H4 (cell line): ENCODE data around the gene GPR89B. TPM values are rescaled to one million over a fixed set of nuclear protein-coding genes. Genes with fewer than 3 reads are reported as not detected.
"Not testable (repeated sequence)": the region's sequence is repeated elsewhere in the genome, so short reads cannot be mapped to it uniquely, and the experiment has no call there.

Experiments used
- DNase-seq: peaks from one replicate; pipeline ENCODE4 v3.0.0-alpha.2; 2015; ENCODE audit warnings: low spot score
- total RNA-seq: library from RNA; depleted of rRNA; stranded (reverse); fragments of >200 nt; shearing (Covaris generic); gene quantifications from 2 replicates; pipeline ENCODE4 v1.2.3, GENCODE V29; 2014; rRNA removed

The GPR89B gene
- 12.3 and 15.2 TPM in 2 replicates for total RNA-seq

DNA sequence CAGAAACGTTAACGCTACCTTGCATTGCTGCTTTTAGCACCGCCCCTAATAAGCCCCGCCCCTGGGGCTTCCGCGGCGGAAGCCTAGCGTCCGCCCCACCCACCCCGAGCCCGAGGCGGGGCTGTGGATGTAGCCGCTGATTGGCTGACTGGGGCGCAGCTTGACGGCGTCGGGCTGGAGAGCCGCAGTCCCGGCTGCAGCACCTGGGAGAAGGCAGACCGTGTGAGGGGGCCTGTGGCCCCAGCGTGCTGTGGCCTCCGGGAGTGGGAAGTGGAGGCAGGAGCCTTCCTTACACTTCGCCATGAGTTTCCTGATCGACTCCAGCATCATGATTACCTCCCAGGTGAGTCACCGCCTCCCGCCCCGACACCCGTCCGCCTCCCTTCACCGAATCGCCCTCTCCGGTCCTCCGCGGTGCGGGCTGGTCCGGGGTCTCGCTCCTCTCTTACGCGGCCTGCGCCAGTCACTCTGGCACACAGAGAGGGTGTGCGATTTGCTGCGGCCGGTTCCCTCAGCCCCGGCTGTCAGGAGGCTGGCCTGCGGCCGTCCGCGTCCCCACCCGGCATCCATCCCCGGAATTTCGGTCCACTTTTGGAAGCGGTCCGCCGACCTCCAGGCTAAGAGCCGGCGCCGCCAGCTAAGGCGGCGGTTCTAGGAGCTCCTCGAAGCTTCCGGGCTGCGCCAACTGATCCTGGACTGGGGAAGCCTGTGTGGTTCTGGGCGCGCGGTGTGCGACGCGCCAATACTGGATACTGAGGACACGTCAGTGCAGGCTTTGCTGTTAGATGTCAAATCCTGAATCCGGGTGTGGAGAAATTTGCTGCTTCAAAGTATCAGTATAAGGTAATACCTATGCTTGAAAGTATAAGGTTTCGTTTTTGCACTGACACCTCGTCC is at the start of gene GPR89B:
Gene GPR89B (plus strand): TSS at position 185 of the 897 bp plus-strand sequence. CDS start 117 bp downstream, at position 302.
- DNase-seq, result peak; percentile 81

DNA sequence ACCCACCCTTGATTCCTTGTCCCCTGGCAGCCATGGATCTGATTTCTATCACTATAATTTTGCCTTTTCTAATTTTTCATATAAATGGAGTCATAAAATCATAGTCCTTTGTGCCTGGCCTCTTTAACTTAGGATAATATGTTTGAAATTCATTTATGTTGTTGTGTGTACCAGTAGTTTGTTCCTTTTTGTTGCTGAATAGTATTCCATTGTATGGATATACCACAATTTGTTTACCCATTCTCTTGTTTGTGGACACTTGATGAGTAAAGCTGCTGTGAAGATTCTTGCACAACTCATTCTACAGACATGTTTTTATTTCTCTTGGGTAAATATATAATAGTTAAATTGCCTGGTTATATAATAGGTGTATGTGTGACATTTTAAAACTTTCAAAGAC is 48.3 kb upstream of the GPR89B start:
- DNase-seq, result no peak

DNA sequence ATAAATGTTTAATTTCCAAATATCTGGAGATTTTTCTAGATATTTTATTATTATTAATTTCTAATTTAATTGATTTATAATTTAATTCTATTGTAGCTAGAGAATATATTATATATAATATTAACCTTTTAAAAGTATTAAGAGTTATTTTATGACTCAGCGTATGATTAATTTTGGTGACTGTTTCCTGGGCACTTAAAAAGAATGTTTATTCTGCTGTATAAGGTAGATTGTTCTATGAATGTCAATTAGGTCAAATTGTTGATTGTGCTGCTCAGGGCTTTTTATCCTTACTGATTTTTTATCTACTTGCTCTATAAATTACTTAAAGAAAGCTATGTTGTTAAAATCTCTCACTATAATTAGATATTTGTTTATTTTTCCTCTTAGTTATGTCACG is 45.7 kb upstream of the GPR89B start:
- no peak for DNase-seq

- DNase-seq, result peak; percentile 76
Observed at GRCh38 chr1:147890177-147890790, 37.9 kb upstream of the GPR89B start.

DNA sequence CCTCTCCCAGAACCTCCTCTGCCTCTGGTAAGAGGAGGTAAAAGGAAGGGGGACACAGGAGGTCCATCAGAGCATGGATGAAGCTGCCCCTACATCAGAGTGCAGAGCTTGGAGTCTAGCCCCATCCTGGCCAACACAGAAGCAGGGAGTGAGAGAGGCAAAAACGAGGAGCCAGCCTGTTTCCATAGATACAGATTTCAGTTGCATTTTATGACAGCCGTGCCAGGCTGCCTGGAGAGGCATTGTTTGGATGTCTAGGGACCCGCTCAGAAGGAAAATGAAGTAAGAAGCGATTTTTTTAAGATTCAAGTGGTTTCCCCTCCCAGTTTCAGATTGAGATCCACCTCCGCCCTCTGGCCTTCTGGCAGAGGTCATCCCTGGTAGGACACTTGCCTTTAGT is 37.1 kb upstream of the GPR89B start:
- no peak for DNase-seq

- peak; percentile 13 for DNase-seq
Observed at GRCh38 chr1:147892216-147892615, 36.0 kb upstream of the GPR89B start.

GRCh38 chr1:147892731-147893214 is 35.4 kb upstream of the GPR89B start:
- peak; percentile 55 for DNase-seq

GRCh38 chr1:147895123-147895522 is 33.1 kb upstream of the GPR89B start:
- DNase-seq, result no peak

DNA sequence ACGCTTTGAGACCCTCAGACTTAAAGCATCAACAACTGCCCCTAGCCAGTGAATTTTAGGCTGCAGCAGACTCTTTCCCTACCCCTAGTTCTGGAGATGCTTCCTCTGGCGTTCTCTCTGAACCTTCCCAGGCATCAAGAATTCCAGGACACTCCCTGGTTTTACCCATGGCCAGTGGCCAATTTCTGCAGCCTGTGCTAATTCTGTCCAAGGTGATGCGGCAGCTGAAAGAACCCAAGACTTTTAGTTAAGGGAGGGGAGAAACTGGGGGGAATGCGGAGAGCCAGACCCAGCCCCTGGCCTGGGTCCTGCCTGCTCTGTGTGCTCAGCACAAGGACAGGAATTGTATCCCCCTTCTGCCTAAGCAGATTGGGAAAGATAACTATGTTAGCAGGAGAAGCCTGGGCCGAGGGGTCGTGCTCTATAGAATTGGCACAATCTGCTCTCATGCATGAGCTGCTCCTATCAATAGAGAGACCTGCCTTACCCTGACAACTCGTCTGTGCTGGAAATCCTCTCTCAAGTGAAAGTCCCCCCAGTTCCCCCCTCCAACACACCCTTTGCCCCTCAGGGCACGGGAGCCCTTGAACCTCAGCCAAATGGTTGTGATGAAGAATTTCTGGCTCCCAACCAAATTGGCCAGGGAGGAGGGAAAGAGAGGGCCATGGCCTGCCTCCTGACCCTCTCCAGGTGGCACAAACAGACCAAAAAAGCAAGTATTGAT is 31.0 kb upstream of the GPR89B start:
- DNase-seq, result no peak

- no peak for DNase-seq
Observed at GRCh38 chr1:147897789-147898188, 30.4 kb upstream of the GPR89B start.

- no peak for DNase-seq
Observed at GRCh38 chr1:147902253-147902845, 25.9 kb upstream of the GPR89B start, which contains the start of gene GJA8. Gene GJA8 (plus strand): TSS chr1:147902795. CDS start chr1:147907956, 5,161 bp downstream.

DNA sequence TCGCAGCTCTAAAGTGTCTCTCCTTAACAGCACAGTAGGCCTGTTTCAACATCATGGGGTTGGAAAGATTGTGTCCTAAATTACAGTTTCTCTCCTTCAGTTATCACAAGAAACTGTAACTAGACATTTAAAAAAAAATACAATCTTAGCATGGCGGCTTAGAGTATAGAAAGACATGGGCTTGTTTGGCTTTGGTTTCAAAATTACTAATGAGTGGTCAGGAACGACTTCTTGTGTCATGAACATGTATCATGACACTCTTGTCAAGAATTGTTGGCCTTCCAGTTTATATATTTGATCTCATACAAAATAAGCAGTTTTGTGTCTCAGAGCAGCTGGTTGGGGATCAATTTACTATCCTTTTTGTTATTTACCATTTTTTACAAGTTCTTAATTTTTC is 23.5 kb upstream of the GPR89B start:
- no peak for DNase-seq

DNA sequence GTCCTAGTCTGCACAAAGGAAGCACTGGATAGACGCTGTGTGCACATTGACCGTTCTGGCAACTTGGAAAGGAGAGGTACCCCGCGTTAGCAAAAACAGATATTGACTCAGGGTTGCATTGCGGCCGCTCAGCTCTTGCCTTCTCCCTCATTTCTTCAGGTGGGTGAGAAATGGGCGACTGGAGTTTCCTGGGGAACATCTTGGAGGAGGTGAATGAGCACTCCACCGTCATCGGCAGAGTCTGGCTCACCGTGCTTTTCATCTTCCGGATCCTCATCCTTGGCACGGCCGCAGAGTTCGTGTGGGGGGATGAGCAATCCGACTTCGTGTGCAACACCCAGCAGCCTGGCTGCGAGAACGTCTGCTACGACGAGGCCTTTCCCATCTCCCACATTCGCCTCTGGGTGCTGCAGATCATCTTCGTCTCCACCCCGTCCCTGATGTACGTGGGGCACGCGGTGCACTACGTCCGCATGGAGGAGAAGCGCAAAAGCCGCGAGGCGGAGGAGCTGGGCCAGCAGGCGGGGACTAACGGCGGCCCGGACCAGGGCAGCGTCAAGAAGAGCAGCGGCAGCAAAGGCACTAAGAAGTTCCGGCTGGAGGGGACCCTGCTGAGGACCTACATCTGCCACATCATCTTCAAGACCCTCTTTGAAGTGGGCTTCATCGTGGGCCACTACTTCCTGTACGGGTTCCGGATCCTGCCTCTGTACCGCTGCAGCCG is 20.3 kb upstream of the GPR89B start:
- no peak for DNase-seq

GRCh38 chr1:147912553-147912952 is 15.7 kb upstream of the GPR89B start:
- no peak for DNase-seq

GRCh38 chr1:147913362-147913942 is 14.8 kb upstream of the GPR89B start:
- no peak for DNase-seq

DNA sequence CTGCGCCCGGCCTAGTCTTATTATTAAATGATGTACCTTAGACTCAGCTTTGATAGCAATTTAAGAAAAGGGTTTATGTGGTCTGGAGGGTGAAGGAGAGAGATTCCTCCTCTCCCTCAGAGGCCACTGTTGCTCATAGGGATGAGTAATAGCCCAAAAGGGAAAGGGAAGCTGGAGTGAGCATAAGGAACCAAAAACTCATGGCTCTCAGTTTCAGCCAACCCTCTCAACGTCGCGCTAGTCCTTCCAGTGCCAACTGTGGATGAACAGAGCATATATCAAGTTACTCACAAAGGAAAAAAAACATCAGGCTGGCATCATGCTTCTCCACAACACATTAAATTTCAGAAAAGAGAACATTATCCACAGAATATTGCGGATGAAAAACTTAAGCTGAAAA is 8.3 kb upstream of the GPR89B start:
- no peak for DNase-seq

DNA sequence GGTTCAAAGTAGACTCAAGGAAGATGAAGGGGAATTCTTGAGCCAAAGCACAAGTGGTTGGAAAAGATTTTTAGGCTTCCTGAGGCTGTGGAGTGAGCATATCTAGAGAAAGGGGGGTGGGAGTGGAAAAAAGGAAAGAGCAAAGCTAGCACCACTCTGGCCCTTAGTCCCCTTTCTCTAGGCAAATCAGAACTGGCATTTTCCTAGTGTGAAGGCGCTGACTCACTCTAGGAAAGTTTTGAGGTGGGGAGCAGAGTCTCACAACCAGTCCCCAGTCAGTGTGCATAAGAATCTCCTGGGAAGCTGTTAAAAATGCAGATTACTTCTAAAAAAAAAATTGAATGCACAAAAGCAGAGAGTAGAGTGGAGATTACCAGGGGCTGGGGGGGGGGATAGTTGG is 3.4 kb upstream of the GPR89B start:
- no peak for DNase-seq

GRCh38 chr1:147927215-147927614 is 1.0 kb upstream of the GPR89B start:
- DNase-seq, result not testable (repeated sequence)

DNA sequence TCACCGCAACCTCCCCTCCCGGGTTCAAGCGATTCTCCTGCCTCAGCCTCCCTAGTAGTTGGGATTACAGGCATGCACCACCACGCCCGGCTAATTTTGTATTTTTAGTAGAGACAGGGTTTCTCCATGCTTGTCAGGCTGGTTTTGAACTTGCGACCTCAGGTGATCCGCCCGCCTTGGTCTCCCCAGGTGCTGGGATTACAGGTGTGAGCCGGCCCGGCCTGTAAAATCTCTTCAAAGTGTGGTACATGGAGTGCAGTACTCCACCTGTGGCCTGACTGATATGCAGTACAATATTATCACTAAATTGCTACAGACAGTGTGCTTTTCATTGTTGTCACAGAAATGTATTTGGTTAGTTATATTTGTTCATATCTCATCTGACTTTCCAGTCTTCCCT is 531 bp upstream of the GPR89B start:
- DNase-seq, result not testable (repeated sequence)

DNA sequence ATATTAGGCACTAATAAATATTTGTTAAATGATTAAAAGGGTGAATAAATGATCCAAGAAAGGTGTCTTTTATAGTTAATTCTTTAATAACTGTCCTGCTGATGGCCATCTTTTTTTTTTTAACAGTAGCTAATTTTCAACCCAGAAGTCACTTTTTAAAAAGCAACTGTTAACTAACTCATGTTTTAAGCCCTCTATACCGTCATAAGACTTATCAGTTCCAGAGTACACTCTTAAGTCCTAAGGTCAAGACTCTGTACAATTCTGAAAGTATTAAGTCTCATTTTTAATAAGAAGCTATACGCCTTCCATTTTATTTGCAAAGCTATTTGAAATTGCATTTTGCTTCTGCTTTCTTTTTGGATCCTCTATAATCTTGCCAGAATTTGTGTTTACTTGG is 2.9 kb downstream of the GPR89B start:
- not testable (repeated sequence) for DNase-seq

GRCh38 chr1:147935296-147935695 is 7.1 kb downstream of the GPR89B start:
- DNase-seq, result not testable (repeated sequence)
